Measurements from ENCODE around the gene MTX1.

MTX1 gene

GRCh38 chr1:155169541-155169940 lies 39.0 kb upstream of the MTX1 start:
- Histone ChIP-seq H3K36me3 (ENCODE audit: insufficient read depth, low read length) (no peaks in the 10 kb centered on the region), H3K9ac (ENCODE audit: low read depth, low read length, poor library complexity, severe bottlenecking) (no peak overlapping the region), H3K4me1 (ENCODE audit: insufficient read depth, low read length, poor library complexity, severe bottlenecking) (peaks cover 17% of the 10 kb centered on the region), H3K9me3 (ENCODE audit: insufficient read depth, low read depth, low read length) (no peaks in the 10 kb centered on the region), H3K79me2 (ENCODE audit: insufficient read depth, low read length) (peaks cover 19% of the 10 kb centered on the region), H3F3A (ENCODE audit: low read depth) (no peaks in the 10 kb centered on the region), H4K20me1 (ENCODE audit: insufficient read depth, low read length, poor library complexity, severe bottlenecking) (no peaks in the 10 kb centered on the region), H3K4me2 (ENCODE audit: low read depth, low read length, poor library complexity, severe bottlenecking) (no peak overlapping the region), H3K27me3 (ENCODE audit: insufficient read depth, low read length, poor library complexity, severe bottlenecking) (no peaks in the 10 kb centered on the region), H3K4me3 (ENCODE audit: low read length, poor library complexity, severe bottlenecking) (no peak overlapping the region), H2AFZ (ENCODE audit: low read length) (no peak overlapping the region), H3K9me2 (replicated peaks; ENCODE audit: low read depth, low read length) (no peaks in the 10 kb centered on the region)
- TF ChIP-seq CTCF (conservative IDR thresholded peaks at IDR 0.05; ENCODE audit: low read length) (no peak), EZH2phosphoT487 (IDR thresholded peaks at IDR 0.05; ENCODE audit: borderline replicate concordance) (no peak)

DNA sequence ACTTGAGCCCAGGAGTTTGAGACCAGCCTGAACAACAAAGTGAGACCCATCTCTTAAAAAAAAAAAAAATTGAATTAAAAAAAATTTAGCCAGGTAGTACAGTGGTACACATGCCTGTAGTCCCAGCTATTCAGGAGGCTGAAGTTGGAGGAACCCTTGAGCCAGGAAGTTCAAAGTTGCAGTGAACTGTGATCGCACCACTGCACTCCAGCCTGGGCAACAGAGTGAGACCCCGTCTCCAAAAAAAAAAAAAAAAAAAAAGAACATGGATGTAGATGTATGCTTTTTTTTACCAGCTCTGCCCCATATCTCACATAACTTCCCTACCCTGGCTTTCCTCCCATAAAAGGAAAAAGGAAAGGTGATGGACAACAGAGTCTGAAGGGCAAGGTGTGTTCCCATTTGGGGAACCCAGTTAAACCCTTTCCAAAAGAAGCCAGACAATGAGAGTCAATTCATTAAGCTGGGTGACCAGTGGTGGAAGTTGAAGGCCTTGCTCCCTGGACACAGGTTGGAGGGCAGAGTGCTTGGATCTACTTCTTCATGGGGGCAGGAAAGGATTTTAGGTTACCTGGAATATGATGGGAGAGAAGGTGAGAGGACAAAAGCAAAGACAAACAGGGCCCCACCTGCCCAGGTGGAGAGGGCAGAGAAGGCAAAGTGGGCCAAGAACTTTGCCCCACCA lies 38.3 kb upstream of the MTX1 start:
- H4K20me1 ChIP-seq (ENCODE audit: insufficient read depth, low read length, poor library complexity, severe bottlenecking) = no peaks in the 10 kb centered on the region
- H3K4me3 ChIP-seq (ENCODE audit: low read length, poor library complexity, severe bottlenecking) = no peak overlapping the region
- H3K79me2 ChIP-seq (ENCODE audit: insufficient read depth, low read length) = peaks cover 19% of the 10 kb centered on the region
- H3K36me3 ChIP-seq (ENCODE audit: insufficient read depth, low read length) = no peaks in the 10 kb centered on the region
- H3K9me2 ChIP-seq (replicated peaks; ENCODE audit: low read depth, low read length) = no peaks in the 10 kb centered on the region
- TF ChIP-seq CTCF (conservative IDR thresholded peaks at IDR 0.05; ENCODE audit: low read length) (no peak), EZH2phosphoT487 (IDR thresholded peaks at IDR 0.05; ENCODE audit: borderline replicate concordance) (no peak)
- no peak overlapping the region for H3K9ac ChIP-seq (ENCODE audit: low read depth, low read length, poor library complexity, severe bottlenecking)
- H3K4me2 ChIP-seq (ENCODE audit: low read depth, low read length, poor library complexity, severe bottlenecking) = no peak overlapping the region
- peaks cover 20% of the 10 kb centered on the region for H3K4me1 ChIP-seq (ENCODE audit: insufficient read depth, low read length, poor library complexity, severe bottlenecking)
- H2AFZ ChIP-seq (ENCODE audit: low read length) = no peak overlapping the region
- H3F3A ChIP-seq (ENCODE audit: low read depth) = no peaks in the 10 kb centered on the region
- H3K9me3 ChIP-seq (ENCODE audit: insufficient read depth, low read depth, low read length) = no peaks in the 10 kb centered on the region
- H3K27me3 ChIP-seq (ENCODE audit: insufficient read depth, low read length, poor library complexity, severe bottlenecking) = no peaks in the 10 kb centered on the region

- H3K27me3 ChIP-seq (ENCODE audit: insufficient read depth, low read length, poor library complexity, severe bottlenecking) = no peaks in the 10 kb centered on the region
- H3F3A ChIP-seq (ENCODE audit: low read depth) = no peaks in the 10 kb centered on the region
- no peak overlapping the region for H3K4me2 ChIP-seq (ENCODE audit: low read depth, low read length, poor library complexity, severe bottlenecking)
- no peaks in the 10 kb centered on the region for H3K9me2 ChIP-seq (replicated peaks; ENCODE audit: low read depth, low read length)
- H3K9ac ChIP-seq (ENCODE audit: low read depth, low read length, poor library complexity, severe bottlenecking) = no peak overlapping the region
- H3K36me3 ChIP-seq (ENCODE audit: insufficient read depth, low read length) = no peaks in the 10 kb centered on the region
- H3K4me3 ChIP-seq (ENCODE audit: low read length, poor library complexity, severe bottlenecking) = no peak overlapping the region
- H3K79me2 ChIP-seq (ENCODE audit: insufficient read depth, low read length) = peaks cover 19% of the 10 kb centered on the region
- peaks cover 20% of the 10 kb centered on the region for H3K4me1 ChIP-seq (ENCODE audit: insufficient read depth, low read length, poor library complexity, severe bottlenecking)
- TF ChIP-seq CTCF (conservative IDR thresholded peaks at IDR 0.05; ENCODE audit: low read length) (no peak), EZH2phosphoT487 (IDR thresholded peaks at IDR 0.05; ENCODE audit: borderline replicate concordance) (no peak)
- no peaks in the 10 kb centered on the region for H3K9me3 ChIP-seq (ENCODE audit: insufficient read depth, low read depth, low read length)
- H2AFZ ChIP-seq (ENCODE audit: low read length) = no peak overlapping the region
- no peaks in the 10 kb centered on the region for H4K20me1 ChIP-seq (ENCODE audit: insufficient read depth, low read length, poor library complexity, severe bottlenecking)
Observed at GRCh38 chr1:155170806-155171205, 37.7 kb upstream of the MTX1 start.
